H9 (cell line): Measurements from ENCODE around the gene XPO1. TPM values are rescaled to one million over a fixed set of nuclear protein-coding genes. Genes with fewer than 3 reads are reported as not detected.

Experiments used
- DNase-seq: peaks from one replicate; pipeline ENCODE4 v3.0.0-alpha.2; 2017
- H2AFZ ChIP-seq: one replicate; pipeline ENCODE4 v1.6.1; 2013; ENCODE audit warnings: mild to moderate bottlenecking, low read length, control low read depth, moderate library complexity
- H2AK5ac ChIP-seq: 2 replicates; pipeline ENCODE4 v1.6.1; 2013; ENCODE audit warnings: low read length, control low read depth, mixed read lengths; ENCODE audit not compliant: insufficient read length
- H2BK120ac ChIP-seq: one replicate; pipeline ENCODE4 v1.6.1; 2013; ENCODE audit warnings: low read depth, mild to moderate bottlenecking, low read length, control low read depth, inconsistent platforms; ENCODE audit not compliant: poor library complexity, severe bottlenecking
- H2BK12ac ChIP-seq: 2 replicates; pipeline ENCODE4 v1.6.1; 2013; ENCODE audit warnings: low read length, control low read depth, mixed read lengths, low read depth; ENCODE audit not compliant: insufficient read length
- H2BK15ac ChIP-seq: 2 replicates; pipeline ENCODE4 v1.6.1; 2013; ENCODE audit warnings: low read depth, low read length, control low read depth
- H2BK20ac ChIP-seq: one replicate; pipeline ENCODE4 v1.6.1; 2013; ENCODE audit warnings: low read depth, mild to moderate bottlenecking, low read length, control low read depth, inconsistent platforms; ENCODE audit not compliant: poor library complexity, severe bottlenecking
- H2BK5ac ChIP-seq: 2 replicates; pipeline ENCODE4 v1.6.1; 2013; ENCODE audit warnings: low read length, control low read depth, mixed read lengths; ENCODE audit not compliant: insufficient read length
- H3K14ac ChIP-seq: 2 replicates; pipeline ENCODE4 v1.6.1; 2013; ENCODE audit warnings: low read length, control low read depth; ENCODE audit not compliant: insufficient read depth
- H3K18ac ChIP-seq: 2 replicates; pipeline ENCODE4 v1.6.1; 2013; ENCODE audit warnings: low read depth, mild to moderate bottlenecking, mixed read lengths, low read length, control low read depth; ENCODE audit not compliant: insufficient read length
- H3K23ac ChIP-seq: 2 replicates; pipeline ENCODE4 v1.6.1; 2013; ENCODE audit warnings: low read length, control low read depth, mixed read lengths, low read depth; ENCODE audit not compliant: insufficient read length
- H3K23me2 ChIP-seq: 2 replicates; pipeline ENCODE4 v1.6.1; 2013; ENCODE audit warnings: low read depth, mild to moderate bottlenecking, mixed read lengths, low read length, control low read depth; ENCODE audit not compliant: insufficient read length, poor library complexity, severe bottlenecking
- H3K27ac ChIP-seq: 2 replicates; pipeline ENCODE4 v1.5.1; 2013; ENCODE audit warnings: low read length, control low read depth, mixed read lengths, low read depth; ENCODE audit not compliant: insufficient read length
- H3K27me3 ChIP-seq: 2 replicates; pipeline ENCODE4 v1.6.1; 2013; ENCODE audit warnings: low read length, control low read depth, inconsistent platforms; ENCODE audit not compliant: insufficient read depth
- H3K4ac ChIP-seq: 2 replicates; pipeline ENCODE4 v1.6.1; 2013; ENCODE audit warnings: low read depth, mild to moderate bottlenecking, control low read depth, inconsistent platforms, low read length, moderate library complexity
- H3K4me1 ChIP-seq: 2 replicates; pipeline ENCODE4 v1.6.1; 2013; ENCODE audit warnings: low read length, control low read depth, inconsistent platforms; ENCODE audit not compliant: insufficient read depth
- H3K4me2 ChIP-seq: 2 replicates; pipeline ENCODE4 v1.6.1; 2013; ENCODE audit warnings: low read length, control low read depth, mixed read lengths; ENCODE audit not compliant: insufficient read length, insufficient read depth
- H3K56ac ChIP-seq: 2 replicates; pipeline ENCODE4 v1.6.1; 2013; ENCODE audit warnings: low read depth, mild to moderate bottlenecking, mixed read lengths, low read length, control low read depth; ENCODE audit not compliant: insufficient read length
- H3K79me1 ChIP-seq: 2 replicates; pipeline ENCODE4 v1.6.1; 2013; ENCODE audit warnings: low read depth, mild to moderate bottlenecking, moderate library complexity, low read length, control low read depth, inconsistent platforms; ENCODE audit not compliant: insufficient read depth, poor library complexity, severe bottlenecking
- H3K79me2 ChIP-seq: 2 replicates; pipeline ENCODE4 v1.6.1; 2013; ENCODE audit warnings: low read length, control low read depth, inconsistent platforms; ENCODE audit not compliant: insufficient read depth
- H3K9ac ChIP-seq: 2 replicates; pipeline ENCODE4 v1.6.1; 2013; ENCODE audit warnings: low read length, control low read depth, mixed read lengths; ENCODE audit not compliant: insufficient read length; ENCODE audit errors: extremely low read depth
- H3K9me3 ChIP-seq: one replicate; pipeline ENCODE4 v1.6.1; 2013; ENCODE audit warnings: low read depth, low read length, inconsistent platforms; ENCODE audit not compliant: control insufficient read depth
- H3T11ph ChIP-seq: one replicate; pipeline ENCODE4 v1.6.1; 2013; ENCODE audit warnings: mild to moderate bottlenecking, low read length, control low read depth, inconsistent platforms
- H4K20me1 ChIP-seq: one replicate; pipeline ENCODE4 v1.6.1; 2013; ENCODE audit not compliant: control insufficient read depth, insufficient read length, insufficient read depth
- H4K5ac ChIP-seq: 2 replicates; pipeline ENCODE4 v1.6.1; 2013; ENCODE audit warnings: low read depth, mild to moderate bottlenecking, mixed read lengths, low read length, control low read depth; ENCODE audit not compliant: insufficient read length
- H4K8ac ChIP-seq: replicated peaks from 2 replicates; pipeline ENCODE4 v1.6.1; 2013; ENCODE audit warnings: low read length, control low read depth, mixed read lengths, low read depth; ENCODE audit not compliant: insufficient read length
- H4K91ac ChIP-seq: 2 replicates; pipeline ENCODE4 v1.6.1; 2013; ENCODE audit warnings: low read depth, mild to moderate bottlenecking, moderate library complexity, mixed read lengths, low read length, control low read depth; ENCODE audit not compliant: insufficient read length
- H3K27ac Mint-ChIP-seq, 3 experiments: 2 replicates in 2 of 3; 3 replicates in 1 of 3; pipeline ENCODE4 v1.8.0; 2020 to 2021; ENCODE audit warnings: mixed read lengths in 3 of 3, mild to moderate bottlenecking in 1 of 3, moderate library complexity in 1 of 3
- H3K27me3 Mint-ChIP-seq: 2 replicates; pipeline ENCODE4 v1.8.0; 2021; ENCODE audit warnings: low read depth, mild to moderate bottlenecking, moderate library complexity, mixed read lengths
- H3K36me3 Mint-ChIP-seq, 3 experiments: 2 replicates in 2 of 3; 3 replicates in 1 of 3; pipeline ENCODE4 v1.8.0; 2020 to 2021; ENCODE audit warnings: low read depth in 3 of 3, mixed read lengths in 3 of 3; ENCODE audit not compliant: insufficient read depth in 1 of 3
- H3K4me1 Mint-ChIP-seq, 2 experiments: 2 replicates each; pipeline ENCODE4 v1.8.0; 2020; ENCODE audit warnings: mixed read lengths in 2 of 2
- H3K4me3 Mint-ChIP-seq, 2 experiments: 2 replicates in 1 of 2; 3 replicates in 1 of 2; pipeline ENCODE4 v1.8.0; 2020 to 2021; ENCODE audit warnings: mild to moderate bottlenecking in 2 of 2, mixed read lengths in 2 of 2, moderate library complexity in 1 of 2
- H3K9me3 Mint-ChIP-seq, 2 experiments: 2 replicates in 1 of 2; 3 replicates in 1 of 2; pipeline ENCODE4 v1.8.0; 2020; ENCODE audit warnings: mild to moderate bottlenecking in 2 of 2, mixed read lengths in 2 of 2, moderate library complexity in 1 of 2
- WGBS: extraction: QIAGEN DNeasy Blood & Tissue Kit; methylation state at CpG from one replicate; pipeline ENCODE4 v1.1.7; 2013; ENCODE audit warnings: missing lambda C conversion rate, low lambda C conversion rate, mixed read lengths; ENCODE audit not compliant: insufficient read length; ENCODE audit errors: extremely low coverage; 5-methylcytosine and 5-hydroxymethylcytosine counted together
- total RNA-seq: library from RNA; stranded (reverse); gene quantifications from 2 replicates; pipeline ENCODE4 v1.2.1, GENCODE V29; 2021
- TF ChIP-seq, protein P1 (sequence below): fragments of 200-600 bp; sonication (generic); conservative IDR thresholded peaks from 3 replicates; pipeline ENCODE4 v1.8.0; 2021; ENCODE audit warnings: antibody characterized with exemption, mild to moderate bottlenecking

The XPO1 gene
- total RNA-seq, 1 experiment from 2014 or later, result 320 TPM

- Mint-ChIP-seq H3K9me3 (peaks cover 4 to 6% of the 10 kb centered on the region in 2 experiments; a peak in 4 of 5 replicates), H3K4me3 (no peak overlapping the region), H3K27ac (peak overlapping the region; percentile 41 to 77 (median 74)), H3K36me3 (peaks cover 5 to 8% (median 7%) of the 10 kb centered on the region in 3 experiments), H3K4me1 (peaks cover 25 to 27% of the 10 kb centered on the region in 2 experiments), H3K27me3 (no peaks in the 10 kb centered on the region)
- Histone ChIP-seq H3K27me3 (no peaks in the 10 kb centered on the region), H3T11ph (no peak overlapping the region), H4K8ac (no peak overlapping the region), H2BK20ac (no peak overlapping the region), H4K5ac (no peak overlapping the region), H2BK120ac (no peak overlapping the region), H3K9ac (no peak overlapping the region), H3K4me2 (no peak overlapping the region), H2BK12ac (no peak overlapping the region), H3K79me1 (peaks cover 4% of the 10 kb centered on the region), H2AK5ac (no peak overlapping the region), H4K91ac (no peak overlapping the region), H3K18ac (no peak overlapping the region), H3K14ac (no peak overlapping the region), H4K20me1 (no peaks in the 10 kb centered on the region), H2AFZ (no peak overlapping the region), H3K27ac (no peak overlapping the region), H3K4me1 (peaks cover 4% of the 10 kb centered on the region; the same call in 1 of the 2 replicates), H2BK5ac (no peak overlapping the region), H3K79me2 (peaks cover 55% of the 10 kb centered on the region), H3K4ac (no peak overlapping the region), H2BK15ac (no peak overlapping the region), H3K23me2 (no peaks in the 10 kb centered on the region), H3K56ac (no peak overlapping the region), H3K23ac (no peak overlapping the region), H3K9me3 (no peaks in the 10 kb centered on the region)
- no CpG with 5 or more reads among the region's 1 CpG for WGBS
- no peak for DNase-seq
- TF ChIP-seq, protein P1, sequence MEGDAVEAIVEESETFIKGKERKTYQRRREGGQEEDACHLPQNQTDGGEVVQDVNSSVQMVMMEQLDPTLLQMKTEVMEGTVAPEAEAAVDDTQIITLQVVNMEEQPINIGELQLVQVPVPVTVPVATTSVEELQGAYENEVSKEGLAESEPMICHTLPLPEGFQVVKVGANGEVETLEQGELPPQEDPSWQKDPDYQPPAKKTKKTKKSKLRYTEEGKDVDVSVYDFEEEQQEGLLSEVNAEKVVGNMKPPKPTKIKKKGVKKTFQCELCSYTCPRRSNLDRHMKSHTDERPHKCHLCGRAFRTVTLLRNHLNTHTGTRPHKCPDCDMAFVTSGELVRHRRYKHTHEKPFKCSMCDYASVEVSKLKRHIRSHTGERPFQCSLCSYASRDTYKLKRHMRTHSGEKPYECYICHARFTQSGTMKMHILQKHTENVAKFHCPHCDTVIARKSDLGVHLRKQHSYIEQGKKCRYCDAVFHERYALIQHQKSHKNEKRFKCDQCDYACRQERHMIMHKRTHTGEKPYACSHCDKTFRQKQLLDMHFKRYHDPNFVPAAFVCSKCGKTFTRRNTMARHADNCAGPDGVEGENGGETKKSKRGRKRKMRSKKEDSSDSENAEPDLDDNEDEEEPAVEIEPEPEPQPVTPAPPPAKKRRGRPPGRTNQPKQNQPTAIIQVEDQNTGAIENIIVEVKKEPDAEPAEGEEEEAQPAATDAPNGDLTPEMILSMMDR, result peak; percentile 27; the same call in 2 of the 3 replicates
Observed at GRCh38 chr2:61433606-61434005, 104.5 kb downstream of the XPO1 start.
